HG02759 (cell line): Measurements from ENCODE around the gene TM6SF1.
"Not testable (repeated sequence)": the region's sequence is repeated elsewhere in the genome, so short reads cannot be mapped to it uniquely, and the experiment has no call there.

Experiments used
- ATAC-seq: cut with Tn5 transposase; IDR thresholded peaks from one replicate; pipeline ENCODE4 v1.9.1; 2021; ENCODE audit warnings: mild to moderate bottlenecking, moderate library complexity; ENCODE audit not compliant: unreplicated experiment

Gene TM6SF1

GRCh38 chr15:83115410-83115809 is 8.0 kb downstream of the TM6SF1 start:
- ATAC-seq, result no peak

DNA sequence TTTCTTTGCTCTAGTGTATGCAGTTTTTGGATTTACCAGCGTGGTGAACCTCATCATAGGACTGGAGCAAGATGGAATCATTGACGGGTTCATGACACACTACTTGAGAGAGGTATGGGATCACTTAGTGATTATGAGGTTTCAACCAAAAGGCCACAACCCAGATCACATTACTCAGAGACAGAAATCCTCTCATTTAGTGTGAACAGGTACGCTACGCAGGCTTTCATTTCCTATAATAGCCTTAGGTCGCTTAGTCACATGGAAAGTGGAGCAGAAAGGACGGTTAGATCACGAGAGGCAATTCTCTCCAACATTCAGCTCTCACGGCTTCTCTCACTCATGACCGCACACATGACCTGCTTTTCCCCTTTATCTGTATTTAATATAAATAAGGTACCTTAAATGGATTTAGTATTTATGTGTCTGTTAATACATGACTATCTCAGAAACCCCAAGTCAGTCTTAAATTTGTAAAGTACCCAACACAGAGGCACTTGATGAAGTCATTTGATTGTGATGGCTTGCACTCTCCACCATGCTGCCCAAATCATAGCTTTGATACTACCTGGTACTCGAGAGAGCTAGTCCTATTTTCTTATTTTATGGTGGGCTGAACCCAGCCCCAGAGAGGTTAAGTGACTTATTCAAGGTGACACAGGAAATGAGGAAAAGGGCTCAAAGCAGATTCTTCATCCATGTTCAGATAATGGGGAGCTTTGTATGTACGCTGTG is 8.6 kb downstream of the TM6SF1 start:
- ATAC-seq, result no peak

DNA sequence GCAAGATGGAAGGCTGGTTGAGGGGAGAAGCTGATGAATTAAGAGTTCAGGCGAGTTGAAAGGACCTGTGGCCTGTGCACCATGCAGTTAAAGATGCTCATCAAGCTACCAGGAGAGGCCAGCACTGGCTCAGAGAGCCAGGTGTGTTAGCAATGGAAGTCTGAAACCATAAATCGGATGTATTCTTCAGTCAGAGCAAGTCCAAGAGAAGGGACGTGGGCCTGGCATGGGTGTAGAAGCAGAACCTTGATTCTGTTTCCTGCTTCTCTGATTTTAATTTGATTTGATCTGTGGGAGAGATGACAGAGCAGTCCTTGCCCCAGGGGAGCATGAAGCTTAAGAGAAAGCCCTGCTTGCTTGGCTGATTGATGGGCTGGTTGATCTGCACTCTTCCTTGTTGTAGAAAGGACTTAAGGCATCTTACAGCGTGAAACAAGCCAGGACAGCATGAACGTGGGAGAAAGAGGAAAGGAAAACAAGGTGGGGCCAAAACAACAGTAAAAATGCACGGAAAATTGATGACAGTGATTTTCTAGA is 10.9 kb downstream of the TM6SF1 start:
- ATAC-seq, result no peak

GRCh38 chr15:83118968-83119367 is 11.5 kb downstream of the TM6SF1 start:
- no peak for ATAC-seq

DNA sequence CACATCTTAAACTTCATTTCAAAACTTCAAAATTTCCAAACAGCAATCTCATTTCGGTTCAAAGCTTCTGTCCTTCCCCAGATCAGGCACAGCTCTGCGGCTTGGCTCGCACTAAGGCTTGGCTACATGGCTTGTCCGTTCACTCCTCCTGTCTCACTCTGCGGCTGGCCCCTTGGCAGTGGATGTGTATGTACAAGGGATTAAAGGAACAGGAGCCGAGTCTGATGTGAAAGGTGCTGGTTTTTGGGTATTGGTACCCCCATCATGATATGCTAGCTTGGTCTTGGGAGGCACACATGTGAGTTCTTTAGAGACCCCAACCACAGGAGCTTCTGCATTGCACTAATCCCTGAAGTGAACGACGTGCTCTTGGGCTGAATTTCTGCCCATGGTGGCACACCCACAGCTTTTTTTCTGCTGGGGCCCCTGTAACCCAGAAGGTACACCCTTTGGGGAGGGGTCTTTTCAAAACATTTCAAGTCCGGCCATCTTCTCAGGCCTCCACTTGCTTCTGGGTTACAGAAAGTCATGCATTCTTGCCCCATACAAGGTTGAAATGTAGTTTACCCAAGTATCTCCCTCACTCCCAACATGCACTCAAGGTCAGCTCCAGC is 12.6 kb downstream of the TM6SF1 start:
- no peak for ATAC-seq

DNA sequence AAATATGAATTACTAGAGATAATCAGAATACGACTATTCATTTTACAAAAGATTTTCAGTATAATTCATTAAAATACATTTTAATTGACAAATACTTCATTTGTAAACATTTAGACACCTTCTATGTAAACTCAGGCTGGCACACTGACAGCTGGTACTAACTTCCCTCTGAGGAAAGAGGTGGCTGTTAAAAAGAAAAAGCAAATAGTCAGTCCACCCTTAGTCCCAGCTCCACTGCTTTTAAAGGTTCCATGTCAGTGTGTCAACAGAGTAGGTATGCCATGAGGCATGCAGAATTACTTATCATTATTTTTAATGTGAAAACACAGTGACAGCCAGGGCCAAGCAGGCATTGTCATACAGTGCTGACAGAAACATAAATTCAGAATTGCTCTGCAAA is 16.1 kb downstream of the TM6SF1 start:
- ATAC-seq, result no peak

- no peak for ATAC-seq
Observed at GRCh38 chr15:83127547-83128150, 20.2 kb downstream of the TM6SF1 start.

DNA sequence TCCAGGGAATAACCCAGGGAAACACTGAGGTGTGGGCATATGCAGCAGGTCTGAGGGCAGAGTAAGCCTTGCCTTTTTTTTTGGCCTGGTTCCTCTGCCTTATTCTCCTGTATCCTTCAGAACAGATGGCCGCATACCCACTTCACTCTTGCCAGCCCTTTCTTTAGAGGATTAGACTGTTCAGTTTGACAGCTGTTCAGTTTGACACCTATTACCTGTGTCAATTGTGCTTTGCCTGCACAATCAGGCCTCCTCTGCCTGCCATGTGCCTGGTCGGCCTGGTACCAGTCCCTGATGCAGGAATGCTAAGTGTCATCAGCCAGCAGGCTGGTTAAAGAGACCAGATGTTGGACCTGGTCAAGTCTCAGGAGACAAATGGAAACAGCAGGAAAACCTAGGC is 22.3 kb downstream of the TM6SF1 start:
- ATAC-seq, result no peak

- ATAC-seq, result no peak
Observed at GRCh38 chr15:83132861-83133523, 25.5 kb downstream of the TM6SF1 start.

GRCh38 chr15:83142151-83142550 is 34.7 kb downstream of the TM6SF1 start:
- not testable (repeated sequence) for ATAC-seq

- no peak for ATAC-seq
Observed at GRCh38 chr15:83144771-83145170, 37.3 kb downstream of the TM6SF1 start.

DNA sequence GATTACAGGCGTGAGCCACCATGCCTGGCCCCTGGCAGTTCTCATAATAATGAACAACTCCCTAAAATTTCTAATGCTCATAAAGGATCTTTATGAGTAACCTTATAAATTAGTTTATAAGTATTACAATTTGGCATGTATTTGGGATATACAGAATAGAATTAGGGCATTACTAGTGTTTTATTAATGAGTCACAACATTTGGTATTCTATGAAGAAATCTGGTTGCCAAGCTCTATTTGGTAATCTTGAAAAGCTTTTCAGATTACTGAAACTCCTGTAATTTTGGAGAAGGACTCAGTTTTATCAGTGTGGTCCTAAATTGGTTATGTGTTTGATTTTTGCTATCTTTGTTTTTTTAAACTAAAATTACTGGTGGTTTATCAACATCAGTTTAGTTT is 45.8 kb downstream of the TM6SF1 start:
- no peak for ATAC-seq

GRCh38 chr15:83155942-83156341 is 48.5 kb downstream of the TM6SF1 start:
- ATAC-seq, result no peak

DNA sequence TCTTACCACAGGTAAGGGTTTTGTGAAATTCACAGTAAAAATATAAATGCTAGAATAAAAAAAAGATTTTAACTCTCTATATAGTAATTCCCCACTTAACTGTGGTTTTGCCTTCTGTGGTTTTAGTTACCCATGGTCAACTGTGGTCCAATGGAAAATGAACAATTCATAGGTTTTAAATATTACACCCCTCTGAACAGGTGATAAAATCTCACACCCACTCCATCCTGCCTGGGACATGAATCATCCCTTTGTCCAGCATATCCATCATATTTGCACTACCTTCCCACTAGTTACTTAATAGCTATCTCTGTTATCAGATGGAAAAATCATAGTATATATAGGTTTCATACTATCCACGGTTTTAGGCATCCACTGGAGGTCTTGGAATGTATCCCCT is 50.9 kb downstream of the TM6SF1 start:
- no peak for ATAC-seq

GRCh38 chr15:83160741-83161140 is 53.3 kb downstream of the TM6SF1 start:
- no peak for ATAC-seq

DNA sequence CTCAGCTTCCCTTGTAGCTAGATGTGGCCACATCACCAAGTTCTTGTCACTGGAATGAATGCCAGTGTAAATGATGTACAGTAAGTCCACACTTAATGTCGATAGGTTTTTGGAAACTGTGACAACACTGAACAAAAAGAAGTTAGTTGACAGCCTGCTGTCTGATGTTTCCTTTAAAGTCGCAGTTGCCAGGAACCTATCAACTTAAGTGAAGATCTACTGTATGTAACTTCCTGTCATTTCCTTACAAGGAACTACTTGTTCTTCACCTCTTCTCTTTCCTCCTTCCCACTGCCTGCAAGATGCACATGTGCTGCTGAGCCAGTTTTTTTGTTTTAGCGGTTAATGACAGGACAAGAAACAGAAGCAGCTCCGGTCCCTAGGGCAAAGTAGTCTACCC is 55.6 kb downstream of the TM6SF1 start:
- no peak for ATAC-seq

DNA sequence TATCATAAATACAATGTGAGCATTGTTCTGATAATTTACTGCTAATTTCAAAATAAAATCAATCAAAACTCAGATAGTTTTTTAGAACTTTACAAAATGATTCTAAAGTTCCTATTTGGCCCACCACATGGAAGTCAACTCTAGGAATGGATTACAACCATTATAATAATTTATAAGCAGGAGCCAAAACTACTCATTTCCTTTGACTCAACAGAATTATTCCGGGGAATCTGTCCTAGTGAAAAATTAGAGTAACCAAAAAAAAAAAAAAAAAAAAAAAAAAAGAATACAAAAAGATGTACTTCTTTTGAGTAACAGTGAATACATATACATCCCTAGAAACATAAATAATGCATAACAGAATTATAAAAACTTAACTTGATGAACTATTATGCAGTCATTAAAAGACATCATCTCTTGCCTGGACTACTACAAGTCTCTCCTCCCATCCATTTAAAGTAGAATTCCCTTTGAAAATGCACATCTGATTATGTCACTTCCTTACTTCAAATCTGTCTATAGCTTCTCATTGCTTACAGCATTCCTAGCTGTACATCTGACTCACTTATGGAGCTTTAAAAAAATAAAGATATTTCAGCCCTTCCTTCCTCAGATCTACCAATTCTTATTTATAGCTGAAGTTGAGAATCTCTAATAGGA is 56.8 kb downstream of the TM6SF1 start:
- no peak for ATAC-seq

DNA sequence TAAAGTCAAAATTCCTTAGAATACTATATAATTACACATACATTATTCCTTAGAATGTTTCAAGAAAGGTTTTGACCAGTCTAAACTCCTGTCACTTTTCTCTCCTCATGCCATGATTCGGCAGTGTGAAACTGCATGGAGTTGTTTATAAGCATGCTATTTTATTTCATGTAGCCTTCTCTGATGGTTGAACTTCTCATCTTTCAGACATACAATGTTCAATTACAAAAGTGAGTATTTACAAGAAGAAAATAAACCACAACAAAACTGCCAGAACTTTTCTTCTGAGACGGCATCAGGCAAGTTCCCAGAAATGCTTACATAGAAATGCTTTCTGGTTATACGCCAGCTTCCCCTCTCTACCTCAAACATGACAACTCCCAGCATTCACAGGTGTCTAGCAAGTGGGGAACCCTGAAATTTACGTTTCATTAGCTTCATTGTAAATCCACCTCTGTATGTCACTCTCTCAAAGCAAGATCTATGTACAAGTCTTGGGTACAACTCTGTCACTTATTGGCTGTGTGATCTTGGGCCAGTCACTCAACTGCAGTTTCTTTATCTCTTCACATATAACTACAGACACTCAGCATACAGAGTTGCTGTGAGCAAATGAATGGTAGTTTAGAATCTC is 57.4 kb downstream of the TM6SF1 start:
- no peak for ATAC-seq

DNA sequence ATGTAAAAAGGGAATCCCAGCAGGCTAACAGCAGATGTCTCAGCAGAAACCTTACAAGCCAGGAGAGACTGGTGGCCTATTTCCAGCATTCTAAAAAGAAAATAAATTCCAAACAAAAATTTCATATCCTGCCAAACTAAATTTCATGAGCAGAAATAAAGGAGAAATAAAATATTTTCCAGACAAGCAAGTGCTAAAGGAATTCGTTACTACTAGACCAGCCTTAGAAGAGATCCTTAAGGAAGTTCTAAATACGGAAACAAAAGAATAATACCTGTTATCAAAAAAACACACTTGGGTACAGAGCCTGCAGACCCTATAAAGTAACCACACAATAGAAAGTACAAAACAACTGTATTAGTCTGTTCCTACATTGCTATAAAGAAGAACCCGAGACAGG is 58.8 kb downstream of the TM6SF1 start:
- ATAC-seq, result no peak

GRCh38 chr15:83166830-83167229 is 59.4 kb downstream of the TM6SF1 start:
- ATAC-seq, result no peak

- ATAC-seq, result not testable (repeated sequence)
Observed at GRCh38 chr15:83169576-83169975, 62.1 kb downstream of the TM6SF1 start.
